ENCODE results near the gene DCTPP1. TPM values are rescaled to one million over a fixed set of nuclear protein-coding genes. Genes with fewer than 3 reads are reported as not detected.
"Not testable (repeated sequence)": the region's sequence is repeated elsewhere in the genome, so short reads cannot be mapped to it uniquely, and the experiment has no call there.

Gene DCTPP1
- polyA plus RNA-seq, 1 donor = 28.4 TPM

DNA sequence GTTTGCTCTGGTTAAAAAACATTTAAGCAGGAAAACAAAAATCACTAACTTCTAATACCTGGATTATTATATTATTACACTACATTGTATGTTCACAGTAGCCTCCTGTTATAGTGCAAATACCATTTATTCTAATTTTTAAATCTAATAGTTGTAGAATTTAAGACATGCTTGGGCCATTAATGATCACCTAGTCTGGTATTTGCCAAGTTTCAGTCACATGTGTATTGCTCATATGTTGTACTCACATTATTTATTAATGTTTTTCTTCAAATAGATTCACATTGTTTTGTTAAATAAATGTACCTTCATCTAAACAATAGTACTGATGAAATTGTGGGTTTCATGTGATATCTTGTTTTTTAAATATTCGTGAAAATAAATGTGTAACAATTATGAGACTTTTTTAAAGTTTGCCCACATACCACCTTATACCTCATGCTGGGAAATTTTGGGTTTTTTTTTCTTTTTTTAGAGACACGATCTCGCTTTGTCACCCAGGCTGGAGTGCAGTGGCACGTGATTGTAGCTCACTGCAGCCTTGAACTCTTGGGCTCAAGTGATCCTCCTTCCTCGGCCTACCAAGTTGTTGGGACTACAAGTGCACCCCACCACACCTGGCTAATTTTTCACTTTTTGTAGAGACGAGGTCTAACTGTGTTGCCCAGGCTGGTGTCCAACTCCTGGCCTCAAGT is 16.6 kb downstream of the DCTPP1 start:
- no peak for DNase-seq

DNA sequence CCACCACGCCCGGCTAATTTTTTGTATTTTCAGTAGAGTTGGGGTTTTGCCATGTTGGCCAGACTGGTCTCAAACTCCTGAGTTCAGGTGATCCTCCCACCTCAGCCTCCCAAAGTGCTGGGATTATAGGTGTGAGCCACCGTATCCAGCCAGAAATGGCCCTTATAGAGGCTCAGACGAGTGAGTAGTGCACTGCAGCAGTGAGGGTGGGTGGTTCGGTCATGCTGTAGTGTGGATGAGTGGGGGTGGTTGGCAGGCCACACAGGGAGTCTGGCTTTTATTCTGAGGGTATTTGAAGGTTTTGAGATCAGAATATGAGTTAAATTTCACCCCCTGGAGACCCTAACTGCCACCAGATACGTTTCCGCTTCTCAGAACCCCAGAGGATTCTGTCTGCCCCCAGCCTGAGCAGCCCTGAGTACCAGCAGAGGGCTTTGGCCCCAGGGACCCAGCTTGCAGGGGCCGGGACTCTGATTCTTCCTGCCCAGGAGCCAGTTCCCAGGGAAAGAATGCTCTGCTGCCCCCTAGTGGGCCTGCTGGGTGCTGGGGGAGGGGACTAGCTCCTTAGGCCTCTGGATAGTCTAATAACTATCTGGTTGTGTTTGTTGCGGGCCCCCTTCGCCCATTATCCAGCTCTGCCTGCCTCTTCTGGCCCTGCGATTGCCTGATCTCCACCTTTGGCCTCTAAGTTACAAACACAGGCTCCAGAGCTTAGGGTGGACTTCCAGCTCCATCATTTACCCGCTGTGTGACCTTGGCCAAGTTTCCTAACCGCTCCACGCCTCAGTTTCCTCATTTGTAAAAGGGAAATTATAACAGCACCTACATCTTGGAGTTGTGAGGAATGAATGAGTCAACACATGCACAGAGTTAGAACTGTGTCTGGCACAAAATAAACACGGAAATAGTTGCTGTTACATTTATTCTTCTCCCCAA is 20.4 kb downstream of the DCTPP1 start:
- DNase-seq = peak; percentile 90

DNA sequence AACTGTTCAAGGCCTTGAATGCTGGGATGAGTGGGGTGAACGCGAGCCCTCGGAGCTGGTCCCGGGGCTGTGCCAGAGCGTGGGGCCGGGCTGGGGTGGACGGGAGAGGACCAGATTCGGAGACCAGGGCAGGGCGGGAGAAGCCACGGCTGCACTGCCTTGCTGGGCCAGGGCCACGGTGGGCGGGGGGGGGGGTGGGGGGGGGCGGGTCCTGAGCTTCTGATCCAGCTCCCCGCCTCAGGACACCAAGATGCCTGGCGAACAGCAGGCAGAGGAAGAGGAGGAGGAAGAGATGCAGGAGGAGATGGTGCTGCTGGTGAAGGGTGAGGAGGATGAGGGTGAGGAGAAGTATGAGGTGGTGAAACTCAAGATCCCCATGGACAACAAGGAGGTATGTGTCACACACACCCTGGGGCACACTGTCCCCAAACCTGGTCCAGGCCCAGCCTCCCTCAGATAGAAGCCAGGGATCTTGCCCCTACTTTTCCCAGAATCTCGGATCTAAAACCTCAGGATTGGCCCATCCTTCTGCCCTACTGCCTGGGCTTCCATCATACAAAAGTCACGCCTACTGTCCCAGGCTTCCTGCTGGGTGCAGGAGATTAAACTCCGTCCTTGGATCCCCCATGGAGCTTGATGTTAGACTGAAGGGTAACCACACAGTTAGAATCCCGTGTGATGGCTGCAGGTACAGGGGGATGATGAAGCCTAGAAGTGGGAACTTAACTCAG is 21.9 kb downstream of the DCTPP1 start:
- no peak for DNase-seq

DNA sequence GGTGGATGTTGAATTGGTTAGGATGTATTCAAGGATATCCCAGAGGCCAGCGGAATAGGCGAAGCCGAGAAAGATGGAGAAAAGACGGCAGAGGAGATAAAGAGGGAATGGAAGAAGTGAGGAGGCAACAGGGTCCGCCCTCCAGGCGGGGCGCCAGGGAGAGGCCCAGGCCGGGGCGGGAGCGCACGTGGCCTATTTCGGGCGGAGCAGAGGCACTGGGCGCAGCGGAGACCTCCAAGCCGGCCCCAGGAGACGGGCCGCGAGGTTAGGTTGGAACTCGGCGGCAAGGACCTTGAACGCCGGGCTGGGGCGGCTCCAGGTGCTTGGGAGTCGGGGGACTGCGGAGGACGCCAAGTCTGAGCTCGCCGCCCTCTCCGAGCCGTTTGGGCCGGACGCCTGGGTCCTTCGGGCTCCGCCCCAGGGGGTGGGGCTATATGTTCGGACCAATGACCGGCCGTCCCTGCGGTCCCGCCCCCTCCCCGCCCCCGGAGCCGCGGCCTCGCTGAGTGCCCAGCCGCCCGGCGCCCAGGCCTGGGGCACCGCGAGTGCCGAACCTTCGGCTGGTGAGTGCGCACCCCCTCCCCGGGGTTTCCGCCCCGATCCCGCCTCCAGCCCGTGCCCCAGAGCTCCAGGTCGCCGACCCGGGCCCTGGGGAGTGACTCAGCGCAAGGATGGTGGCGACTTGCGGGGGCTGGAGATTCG is 22.6 kb downstream of the DCTPP1 start, which contains the start of gene ZNF771:
ZNF771 (plus strand) TSS at position 505 of the 702 bp plus-strand sequence. CDS start 448 bp downstream, outside the sequence.
- DNase-seq = peak; percentile 95

DNA sequence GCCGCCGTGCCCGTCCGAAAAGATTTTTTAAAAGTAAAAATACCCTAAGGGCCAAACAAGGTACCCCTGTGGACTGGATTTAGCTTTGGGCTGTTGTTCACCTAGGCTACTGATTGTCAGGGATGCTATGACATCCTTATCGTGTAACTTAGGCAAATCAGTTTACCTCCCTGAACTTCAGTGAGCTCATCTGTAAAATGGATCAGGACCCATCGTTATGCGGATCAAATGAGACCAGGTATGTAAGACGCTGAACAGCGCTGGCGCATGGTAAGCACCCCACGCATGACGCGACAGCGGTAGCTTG is 23.1 kb downstream of the DCTPP1 start:
- no peak for DNase-seq

DNA sequence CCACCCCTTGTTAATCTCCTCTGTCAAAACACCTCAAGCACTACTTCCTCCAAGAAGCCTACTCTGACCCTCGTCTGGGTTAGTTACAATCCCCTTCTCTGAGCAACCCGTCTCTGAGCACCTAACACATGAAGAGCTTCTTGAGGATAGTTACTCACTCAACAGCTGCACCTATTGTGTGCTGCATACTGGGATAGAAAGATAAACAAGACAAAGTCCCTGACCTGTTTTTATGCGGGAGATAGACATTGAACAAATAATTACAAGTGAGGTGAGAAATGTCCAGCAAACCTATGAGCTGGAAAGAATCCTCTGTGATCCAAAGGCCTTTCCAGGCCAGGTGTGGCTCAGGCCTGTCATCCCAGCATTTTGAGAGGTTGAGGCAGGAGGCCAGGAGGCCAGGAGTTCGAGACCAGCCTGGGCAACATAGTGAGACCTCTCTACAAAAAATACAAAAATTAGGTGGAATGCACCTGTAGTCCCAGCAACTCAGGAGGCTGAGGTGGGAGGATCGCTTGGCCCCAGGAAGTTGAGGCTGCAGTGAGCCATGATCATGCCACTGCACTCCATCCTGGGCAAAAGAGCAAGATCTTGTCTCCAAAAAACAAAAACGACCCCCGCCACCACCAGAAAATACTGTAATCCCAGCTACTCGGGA is 27.9 kb downstream of the DCTPP1 start:
- no peak for DNase-seq

DNA sequence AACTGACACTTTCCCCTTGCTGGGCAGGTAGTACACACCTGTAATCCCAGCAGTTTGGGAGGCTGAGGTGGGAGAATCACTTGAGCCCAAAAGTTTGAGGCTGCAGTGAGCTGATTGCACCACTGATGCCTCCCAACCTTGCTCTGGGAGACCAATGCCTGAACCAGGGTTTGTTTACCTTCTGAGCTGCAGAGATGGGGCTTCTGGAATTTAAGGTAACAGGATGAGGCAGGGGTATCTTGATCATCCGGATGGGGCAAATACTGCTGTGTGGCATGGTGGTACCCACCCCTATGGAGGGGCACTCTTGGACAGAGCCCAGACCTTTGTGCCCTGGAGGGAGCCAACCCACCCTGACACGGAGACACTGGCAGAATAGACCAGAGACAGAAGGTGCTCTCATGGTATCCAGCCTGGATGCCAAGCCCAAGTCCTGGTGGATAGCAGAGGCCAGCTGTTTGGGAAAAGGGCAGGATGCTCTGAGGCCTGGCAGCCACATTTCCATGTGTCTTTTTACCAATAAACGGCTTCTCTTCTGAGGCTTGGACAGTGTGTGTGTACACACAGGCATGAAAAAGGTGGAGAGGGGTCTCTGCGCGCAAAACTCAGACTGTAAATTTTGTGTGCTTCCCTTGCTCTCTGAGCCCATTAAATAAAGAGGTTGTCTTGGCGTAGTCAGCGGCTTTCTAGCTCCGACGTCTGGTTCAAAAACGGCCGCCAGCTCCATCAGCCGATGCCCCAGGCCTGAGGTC is 30.2 kb downstream of the DCTPP1 start:
- no peak for DNase-seq

DNA sequence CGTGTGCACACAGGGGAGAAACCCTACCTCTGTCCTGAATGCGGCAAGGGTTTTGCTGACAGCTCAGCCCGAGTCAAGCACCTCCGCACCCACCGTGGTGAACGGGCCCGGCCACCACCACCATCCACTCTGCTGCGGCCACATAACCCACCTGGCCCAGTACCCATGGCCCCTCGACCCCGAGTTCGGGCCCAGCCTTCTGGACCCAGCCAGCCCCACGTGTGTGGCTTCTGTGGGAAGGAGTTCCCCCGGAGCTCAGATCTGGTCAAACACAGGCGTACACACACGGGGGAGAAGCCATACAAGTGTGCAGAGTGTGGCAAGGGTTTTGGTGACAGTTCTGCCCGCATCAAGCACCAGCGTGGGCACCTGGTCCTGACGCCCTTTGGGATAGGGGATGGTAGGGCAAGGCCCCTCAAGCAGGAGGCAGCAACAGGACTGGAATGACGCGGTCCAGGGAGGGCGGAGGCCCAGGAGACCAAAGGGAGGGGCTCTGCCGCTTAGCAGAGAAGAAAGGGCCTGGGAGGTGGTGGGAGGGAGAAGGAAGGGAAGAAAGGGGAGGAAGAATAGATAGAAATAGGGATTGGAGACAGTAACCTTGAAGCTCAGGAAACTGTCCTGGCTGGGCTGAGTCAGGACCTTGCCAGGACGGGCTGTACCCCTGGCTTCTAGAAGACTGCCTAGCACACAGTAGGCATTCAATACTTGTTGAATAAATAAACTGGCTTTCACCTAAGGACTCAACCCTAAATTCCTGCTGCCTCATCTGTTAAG is 31.0 kb downstream of the DCTPP1 start:
- no peak for DNase-seq

DNA sequence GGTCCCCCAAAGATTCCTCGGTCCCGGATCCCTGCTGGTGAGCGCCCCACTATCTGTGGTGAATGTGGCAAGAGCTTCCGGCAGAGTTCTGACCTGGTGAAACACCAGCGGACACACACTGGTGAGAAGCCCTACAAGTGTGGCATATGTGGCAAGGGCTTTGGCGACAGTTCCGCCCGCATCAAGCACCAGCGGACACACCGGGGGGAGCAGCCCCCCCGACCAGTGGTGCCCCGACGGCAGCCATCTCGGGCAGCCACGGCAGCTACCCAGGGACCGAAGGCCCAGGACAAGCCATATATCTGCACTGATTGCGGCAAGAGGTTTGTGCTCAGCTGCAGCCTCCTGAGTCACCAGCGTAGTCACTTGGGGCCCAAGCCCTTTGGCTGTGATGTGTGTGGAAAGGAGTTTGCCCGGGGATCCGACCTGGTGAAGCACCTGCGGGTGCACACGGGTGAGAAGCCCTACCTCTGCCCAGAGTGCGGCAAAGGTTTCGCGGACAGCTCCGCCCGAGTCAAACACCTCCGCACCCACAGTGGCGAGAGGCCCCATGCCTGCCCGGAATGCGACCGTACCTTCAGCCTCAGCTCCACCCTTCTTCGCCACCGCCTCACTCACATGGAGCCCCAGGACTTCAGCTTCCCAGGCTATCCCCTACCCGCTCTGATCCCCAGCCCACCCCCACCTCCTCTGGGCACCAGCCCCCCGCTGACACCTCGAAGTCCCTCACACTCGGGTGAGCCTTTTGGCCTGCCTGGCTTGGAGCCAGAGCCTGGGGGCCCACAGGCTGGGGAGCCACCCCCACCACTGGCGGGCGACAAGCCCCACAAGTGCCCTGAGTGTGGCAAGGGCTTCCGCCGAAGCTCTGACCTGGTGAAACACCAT is 31.8 kb downstream of the DCTPP1 start:
- no peak for DNase-seq

DNA sequence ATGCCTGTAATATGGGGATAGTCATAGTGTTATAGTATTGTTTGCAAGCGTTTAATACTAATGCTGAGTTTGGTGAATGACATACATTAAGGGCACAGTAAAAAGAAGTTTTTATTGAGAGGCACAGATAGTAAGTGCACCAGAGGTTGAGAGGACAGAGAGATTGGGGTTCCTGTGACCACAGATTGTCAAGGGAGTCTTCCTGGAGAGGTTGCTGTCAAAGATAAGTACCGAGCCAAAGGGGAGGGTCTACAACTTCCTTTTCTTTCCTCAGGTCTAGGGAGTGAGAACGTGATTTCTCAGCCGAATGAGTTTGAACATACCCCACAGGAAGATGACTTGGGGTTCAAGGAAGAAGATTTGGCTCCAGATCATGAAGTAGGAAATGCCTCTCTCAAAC is 32.8 kb downstream of the DCTPP1 start:
- no peak for DNase-seq

DNA sequence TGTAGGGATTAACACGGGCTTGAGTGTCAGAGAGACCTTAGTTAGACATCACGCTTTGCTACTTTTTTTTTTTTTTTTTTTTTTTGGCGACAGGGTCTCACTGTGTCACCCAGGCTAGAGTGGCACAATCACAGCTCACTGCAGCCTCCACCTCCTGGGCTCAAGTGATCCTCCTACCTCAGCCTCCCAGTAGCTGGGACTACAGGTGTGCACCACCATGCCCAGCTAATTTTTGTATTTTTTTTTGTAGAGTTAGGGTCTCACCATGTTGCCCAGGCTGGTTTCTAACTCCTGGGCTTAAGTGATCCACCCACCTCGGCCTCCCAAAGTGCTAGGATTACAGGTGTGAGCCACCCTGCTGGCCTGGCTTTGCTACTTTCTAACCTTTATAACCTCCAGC is 33.2 kb downstream of the DCTPP1 start:
- DNase-seq = not testable (repeated sequence)

DNA sequence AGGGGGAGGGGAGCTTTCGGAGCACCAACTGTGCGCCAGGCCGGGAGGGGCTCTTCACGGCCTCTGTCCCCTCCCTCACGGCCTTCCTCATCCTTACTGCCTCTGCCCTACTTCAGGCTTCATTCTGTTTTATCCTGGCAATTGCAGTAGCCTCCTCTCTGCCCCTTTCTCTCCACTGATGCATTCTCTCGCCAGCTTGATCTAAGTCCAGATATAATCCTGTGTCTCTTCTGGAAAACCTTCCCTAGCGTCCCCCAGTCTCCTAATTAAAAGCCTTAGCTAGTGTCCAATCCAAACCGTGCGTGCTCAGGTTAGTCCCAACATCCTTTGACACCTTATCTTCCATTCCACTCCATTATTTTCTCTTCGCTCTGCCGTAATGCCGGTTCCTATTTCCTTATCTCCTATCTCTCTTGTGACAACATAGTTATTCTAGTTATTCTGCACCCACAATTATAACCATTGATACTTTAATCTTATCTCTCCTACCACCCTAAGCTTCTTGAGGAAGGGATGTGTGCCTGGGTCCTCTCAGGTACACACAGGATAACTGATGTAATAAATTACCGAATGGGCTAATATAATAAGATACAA is 33.7 kb downstream of the DCTPP1 start:
- no peak for DNase-seq

DNA sequence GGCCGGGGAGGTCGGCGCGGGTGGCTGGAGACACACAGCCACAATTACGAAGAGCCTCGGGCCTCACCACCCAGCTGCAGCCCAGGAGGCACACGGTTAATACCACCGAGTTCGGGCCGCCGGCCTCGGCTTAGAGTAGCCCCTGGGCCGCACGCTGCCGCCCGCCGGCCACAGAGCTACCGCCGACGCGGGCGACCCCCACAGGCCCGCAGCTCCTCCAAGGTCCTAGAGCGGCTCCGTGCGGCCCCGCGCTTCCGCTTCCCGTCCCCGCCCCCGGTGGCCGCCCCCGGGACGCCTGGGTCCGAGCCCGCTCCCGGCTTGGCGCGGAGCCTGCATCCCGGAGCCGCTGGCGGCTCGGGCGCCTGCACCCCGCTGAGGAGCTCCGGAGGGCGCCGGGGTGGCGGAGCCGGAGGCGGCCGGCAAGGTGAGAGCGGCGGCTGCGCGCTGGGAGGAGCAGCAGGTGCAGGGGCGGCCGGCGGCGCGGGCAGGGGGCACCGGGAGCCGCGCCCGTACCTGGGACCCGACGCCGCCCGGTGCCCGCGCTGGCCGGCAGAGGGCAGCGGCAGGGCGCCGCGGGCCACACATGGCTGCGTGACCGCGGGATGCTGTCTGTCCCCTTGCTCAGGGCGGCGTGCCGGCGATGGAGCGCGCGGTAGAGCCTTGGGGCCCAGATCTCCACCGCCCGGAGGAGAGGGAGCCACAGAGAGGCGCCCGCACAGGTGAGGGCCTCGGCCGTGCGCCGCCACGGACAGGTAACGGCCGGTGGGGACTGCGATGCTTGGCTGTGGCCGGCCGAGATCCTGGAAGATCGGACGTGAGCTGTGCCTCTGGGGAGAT is 34.5 kb downstream of the DCTPP1 start, which contains the start of gene ZNF48:
ZNF48 (plus strand) TSS at position 266 of the 837 bp plus-strand sequence; CDS start at position 641, 375 bp downstream.
- DNase-seq = peak; percentile 93

DNA sequence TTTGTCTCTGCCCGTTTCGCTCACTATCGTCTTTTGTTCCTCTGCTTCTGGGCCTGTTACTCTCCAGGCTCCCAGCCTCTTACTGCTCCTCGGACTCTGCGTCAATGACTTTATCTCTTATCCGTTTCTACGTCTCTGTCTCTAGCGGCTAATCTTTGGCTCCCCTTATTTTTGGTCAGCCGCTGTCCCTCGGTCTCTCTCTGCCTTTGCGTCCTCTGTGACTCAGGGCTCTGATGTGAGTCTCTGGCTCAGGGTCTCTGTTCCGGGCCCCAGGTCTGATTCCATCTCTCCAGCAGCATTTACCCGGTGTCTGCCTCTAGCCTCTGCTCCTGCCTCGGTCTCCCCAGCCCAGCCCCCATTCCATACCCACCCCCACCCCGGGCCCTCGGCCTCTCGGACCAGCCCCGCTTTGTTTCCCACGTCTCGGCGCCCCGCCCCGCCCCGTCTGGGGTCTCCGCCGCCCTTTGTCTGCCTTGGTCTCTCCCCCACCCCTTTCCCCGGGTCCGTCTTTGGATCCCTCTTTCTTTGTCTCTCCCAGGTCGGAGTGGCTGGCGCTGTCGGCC is 35.2 kb downstream of the DCTPP1 start:
- peak; percentile 38 for DNase-seq

DNA sequence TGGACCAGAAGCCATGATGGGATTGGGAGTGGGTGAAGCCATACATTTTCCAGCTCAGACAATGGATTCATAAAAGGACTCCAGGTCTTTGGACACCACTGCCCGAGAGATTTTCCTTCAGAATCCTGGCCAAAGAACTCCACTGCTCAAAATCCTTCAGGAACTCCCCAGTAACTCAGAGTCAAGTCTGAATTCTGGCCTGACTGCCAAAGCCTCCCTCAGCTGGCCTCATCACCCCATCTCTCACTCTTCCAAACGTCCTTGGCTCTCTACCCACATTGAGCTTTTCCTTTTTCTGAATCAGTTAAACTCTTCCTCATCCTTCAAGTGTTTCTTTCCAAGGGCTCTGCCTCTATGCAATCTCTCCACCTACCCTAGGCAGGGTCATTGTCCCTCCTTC is 46.3 kb downstream of the DCTPP1 start:
- DNase-seq = peak; percentile 75

DNA sequence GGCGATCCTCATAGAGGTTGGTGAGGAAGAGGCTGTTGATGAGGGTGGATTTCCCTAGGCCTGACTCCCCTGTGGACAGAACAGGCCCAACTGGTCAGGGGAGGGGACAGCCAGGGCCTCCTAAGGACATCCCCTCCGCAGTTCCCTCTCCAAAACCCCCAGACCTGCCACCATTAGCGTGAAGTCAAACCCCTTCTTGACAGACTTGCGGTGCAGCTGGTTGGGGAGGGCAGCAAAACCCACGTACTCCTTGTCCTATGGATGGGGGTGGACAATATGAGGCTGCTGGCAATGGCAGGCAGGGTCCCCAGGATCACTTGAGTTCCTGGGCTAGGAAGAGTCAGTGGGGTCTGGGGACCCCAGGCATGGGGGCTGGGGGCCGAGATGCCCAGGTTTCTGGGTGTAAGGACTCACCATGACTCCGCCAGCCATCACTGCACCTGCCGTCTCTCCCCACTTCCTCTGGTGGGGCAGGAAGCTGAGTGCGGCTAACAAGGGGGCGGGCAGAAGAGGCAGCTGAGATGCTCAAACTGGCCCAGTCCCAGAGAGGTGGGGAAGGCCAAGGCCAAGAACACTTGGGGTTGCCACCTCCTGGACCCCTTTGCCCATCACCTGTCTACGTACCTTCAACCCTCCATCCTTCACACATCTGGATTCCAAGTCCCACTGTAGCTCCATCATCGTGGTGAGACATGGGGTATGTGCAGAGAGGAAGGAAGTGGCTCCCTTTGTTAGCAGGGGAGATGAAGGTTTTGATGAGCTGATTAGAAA is 47.5 kb downstream of the DCTPP1 start, which contains the start of gene SEPTIN1:
SEPTIN1 (minus strand) TSS at position 451 of the 771 bp plus-strand sequence; CDS start at position 432, 19 bp downstream.
- DNase-seq = no peak

All from hindlimb muscle (tissue), 1 donor.